OCI-LY7 (cell line): ENCODE results near the gene GPR153. TPM values are rescaled to one million over a fixed set of nuclear protein-coding genes. Genes with fewer than 3 reads are reported as not detected.

ENCODE experiments used
- BruUV-seq: library from RNA; stranded (reverse); fragments of 400-500 nt; replicated peaks from 2 replicates; lab custom pipeline; 2021; lab: Mats Ljungman, UMichigan
- CTCF ChIA-PET: fragments of 300-600 bp; sonication (Branson Sonifier 250); formaldehyde crosslinking; loops from one replicate; lab custom pipeline; 2022; ENCODE audit warnings: antibody characterized with exemption; ENCODE audit not compliant: unreplicated experiment; lab: Charles Lee
- POLR2A ChIA-PET: fragments of 300-600 bp; sonication (Branson Sonifier 250); formaldehyde crosslinking; loops from one replicate; lab custom pipeline; 2022; ENCODE audit warnings: antibody characterized with exemption; lab: Charles Lee
- DNase-seq: peaks from one replicate; pipeline ENCODE4 v3.0.0-alpha.2; 2015; ENCODE audit warnings: low spot score
- H2AFZ ChIP-seq: fragments of 200-600 bp; sonication (generic), shearing (Covaris generic); 2 replicates; pipeline ENCODE4 v1.6.1; 2014; ENCODE audit warnings: mild to moderate bottlenecking, antibody characterized with exemption, low read length, moderate library complexity
- H3K27ac ChIP-seq: fragments of 200-600 bp; sonication (generic); 2 replicates; pipeline ENCODE4 v1.5.1; 2014; ENCODE audit warnings: mixed run types, low read depth, mild to moderate bottlenecking, moderate library complexity, low read length, inconsistent platforms; ENCODE audit not compliant: poor library complexity, severe bottlenecking
- H3K36me3 ChIP-seq: fragments of 200-600 bp; sonication (generic); 2 replicates; pipeline ENCODE4 v1.6.1; 2014; ENCODE audit warnings: mild to moderate bottlenecking, antibody characterized with exemption, low read length, moderate library complexity, mixed read lengths; ENCODE audit not compliant: insufficient read depth
- H3K4me1 ChIP-seq: fragments of 200-600 bp; sonication (generic); 2 replicates; pipeline ENCODE4 v1.5.1; 2014; ENCODE audit warnings: mild to moderate bottlenecking, low read length; ENCODE audit not compliant: insufficient read depth, poor library complexity, severe bottlenecking
- H3K4me2 ChIP-seq: fragments of 200-600 bp; sonication (generic); 2 replicates; pipeline ENCODE4 v1.6.1; 2014; ENCODE audit warnings: mild to moderate bottlenecking, low read length
- H3K4me3 ChIP-seq: fragments of 200-600 bp; sonication (generic); 2 replicates; pipeline ENCODE4 v1.5.1; 2014; ENCODE audit warnings: mild to moderate bottlenecking, low read depth, low read length; ENCODE audit not compliant: poor library complexity, severe bottlenecking
- H3K79me2 ChIP-seq: fragments of 200-600 bp; sonication (generic); 2 replicates; pipeline ENCODE4 v1.6.1; 2016; ENCODE audit warnings: low read depth, mild to moderate bottlenecking, low read length, moderate library complexity, mixed read lengths; ENCODE audit not compliant: insufficient read depth
- H3K9me2 ChIP-seq: fragments of 200-600 bp; sonication (generic); 2 replicates; pipeline ENCODE4 v1.6.1; 2016; ENCODE audit warnings: mild to moderate bottlenecking, low read length, mixed read lengths; ENCODE audit not compliant: insufficient read depth
- H3K9me3 ChIP-seq: fragments of 200-600 bp; sonication (generic); 2 replicates; pipeline ENCODE4 v1.6.1; 2014; ENCODE audit warnings: mild to moderate bottlenecking, mixed run types, low read length, mixed read lengths
- H4K20me1 ChIP-seq: fragments of 200-600 bp; sonication (generic); 2 replicates; pipeline ENCODE4 v1.6.1; 2014; ENCODE audit warnings: mild to moderate bottlenecking, antibody characterized with exemption, low read length, moderate library complexity, mixed read lengths; ENCODE audit not compliant: insufficient read depth
- EZH2phosphoT487 ChIP-seq: fragments of 200-600 bp; sonication (generic); IDR thresholded peaks from 2 replicates; pipeline ENCODE4 v1.6.1; 2018; ENCODE audit warnings: low read depth, borderline replicate concordance, mild to moderate bottlenecking, mixed run types, antibody characterized with exemption, low read length, moderate library complexity, mixed read lengths
- intact Hi-C: fragments of 100-400 bp; cut with micrococcal nuclease; formaldehyde crosslinking; loops from one replicate; pipeline ENCODE4 v1.10.0; 2022; ENCODE audit not compliant: unreplicated experiment
- total RNA-seq, 2 experiments: library from RNA; depleted of rRNA in 1 of 2; stranded (reverse); fragments of >200 nt in 1 of 2; shearing (Covaris generic) in 1 of 2; gene quantifications; 2 replicates each; pipeline ENCODE4 v1.2.3, GENCODE V29; 2014 to 2022
- TF ChIP-seq, protein P1 (sequence below): fragments of 200-600 bp; sonication (generic); conservative IDR thresholded peaks from 2 replicates; pipeline ENCODE4 v1.5.1; 2014; ENCODE audit warnings: mild to moderate bottlenecking, antibody characterized with exemption, low read length, moderate library complexity, mixed read lengths

Gene GPR153
- total RNA-seq, 2 experiments from 2014 or later: not detected

GRCh38 chr1:6271554-6271953, 10.7 kb upstream of the GPR153 start:
- H3K9me2 ChIP-seq: no peaks in the 10 kb centered on the region
- TF ChIP-seq EZH2phosphoT487: no peak
- TF ChIP-seq, protein P1, sequence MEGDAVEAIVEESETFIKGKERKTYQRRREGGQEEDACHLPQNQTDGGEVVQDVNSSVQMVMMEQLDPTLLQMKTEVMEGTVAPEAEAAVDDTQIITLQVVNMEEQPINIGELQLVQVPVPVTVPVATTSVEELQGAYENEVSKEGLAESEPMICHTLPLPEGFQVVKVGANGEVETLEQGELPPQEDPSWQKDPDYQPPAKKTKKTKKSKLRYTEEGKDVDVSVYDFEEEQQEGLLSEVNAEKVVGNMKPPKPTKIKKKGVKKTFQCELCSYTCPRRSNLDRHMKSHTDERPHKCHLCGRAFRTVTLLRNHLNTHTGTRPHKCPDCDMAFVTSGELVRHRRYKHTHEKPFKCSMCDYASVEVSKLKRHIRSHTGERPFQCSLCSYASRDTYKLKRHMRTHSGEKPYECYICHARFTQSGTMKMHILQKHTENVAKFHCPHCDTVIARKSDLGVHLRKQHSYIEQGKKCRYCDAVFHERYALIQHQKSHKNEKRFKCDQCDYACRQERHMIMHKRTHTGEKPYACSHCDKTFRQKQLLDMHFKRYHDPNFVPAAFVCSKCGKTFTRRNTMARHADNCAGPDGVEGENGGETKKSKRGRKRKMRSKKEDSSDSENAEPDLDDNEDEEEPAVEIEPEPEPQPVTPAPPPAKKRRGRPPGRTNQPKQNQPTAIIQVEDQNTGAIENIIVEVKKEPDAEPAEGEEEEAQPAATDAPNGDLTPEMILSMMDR: no peak
- H4K20me1 ChIP-seq: no peaks in the 10 kb centered on the region
- no peak overlapping the region for H3K4me2 ChIP-seq
- no peak overlapping the region for H3K27ac ChIP-seq
- intact Hi-C loops: no loop called here
- no peak overlapping the region for H3K4me3 ChIP-seq
- H3K79me2 ChIP-seq: no peaks in the 10 kb centered on the region
- no peaks in the 10 kb centered on the region for H3K4me1 ChIP-seq
- no peak for DNase-seq
- H3K9me3 ChIP-seq: no peaks in the 10 kb centered on the region
- POLR2A ChIA-PET: no interaction called here
- no peaks in the 10 kb centered on the region for H3K36me3 ChIP-seq
- no TSS peak for BruUV-seq
- CTCF ChIA-PET: no interaction called here
- no peak overlapping the region for H2AFZ ChIP-seq

- no peak for TF ChIP-seq EZH2phosphoT487
- TF ChIP-seq, protein P1: no peak
- Histone ChIP-seq H3K4me1 (no peaks in the 10 kb centered on the region), H3K36me3 (no peaks in the 10 kb centered on the region), H3K4me2 (no peak overlapping the region), H3K79me2 (no peaks in the 10 kb centered on the region), H2AFZ (no peak overlapping the region), H4K20me1 (no peaks in the 10 kb centered on the region), H3K4me3 (no peak overlapping the region), H3K9me2 (no peaks in the 10 kb centered on the region), H3K9me3 (no peaks in the 10 kb centered on the region), H3K27ac (no peak overlapping the region)
- POLR2A ChIA-PET: no interaction called here
- DNase-seq: no peak
- no TSS peak for BruUV-seq
- intact Hi-C loops: no loop called here
- CTCF ChIA-PET: no interaction called here
Measured at GRCh38 chr1:6271006-6271405, 10.1 kb upstream of the GPR153 start.

- intact Hi-C loops: no loop called here
- no peaks in the 10 kb centered on the region for H3K9me2 ChIP-seq
- no peak overlapping the region for H2AFZ ChIP-seq
- no peaks in the 10 kb centered on the region for H3K79me2 ChIP-seq
- no peak for DNase-seq
- no TSS peak for BruUV-seq
- no peaks in the 10 kb centered on the region for H3K36me3 ChIP-seq
- H3K9me3 ChIP-seq: no peaks in the 10 kb centered on the region
- ChIA-PET CTCF (no interaction called here), POLR2A (no interaction called here)
- H4K20me1 ChIP-seq: no peaks in the 10 kb centered on the region
- H3K27ac ChIP-seq: no peak overlapping the region
- H3K4me1 ChIP-seq: no peaks in the 10 kb centered on the region
- H3K4me2 ChIP-seq: no peak overlapping the region
- TF ChIP-seq, protein P1: no peak
- TF ChIP-seq EZH2phosphoT487: no peak
- no peak overlapping the region for H3K4me3 ChIP-seq
Measured at GRCh38 chr1:6270401-6270800, 9.5 kb upstream of the GPR153 start.
